ENCODE measurements around the gene ABLIM2. TPM values are rescaled to one million over a fixed set of nuclear protein-coding genes. Genes with fewer than 3 reads are reported as not detected.

The ABLIM2 gene
- total and polyA plus RNA-seq, 2 of the 8 experiments (the other 6 are each of a cell fraction or from before 2014, with no cell fraction given): 2.8 to 3.0 TPM

DNA sequence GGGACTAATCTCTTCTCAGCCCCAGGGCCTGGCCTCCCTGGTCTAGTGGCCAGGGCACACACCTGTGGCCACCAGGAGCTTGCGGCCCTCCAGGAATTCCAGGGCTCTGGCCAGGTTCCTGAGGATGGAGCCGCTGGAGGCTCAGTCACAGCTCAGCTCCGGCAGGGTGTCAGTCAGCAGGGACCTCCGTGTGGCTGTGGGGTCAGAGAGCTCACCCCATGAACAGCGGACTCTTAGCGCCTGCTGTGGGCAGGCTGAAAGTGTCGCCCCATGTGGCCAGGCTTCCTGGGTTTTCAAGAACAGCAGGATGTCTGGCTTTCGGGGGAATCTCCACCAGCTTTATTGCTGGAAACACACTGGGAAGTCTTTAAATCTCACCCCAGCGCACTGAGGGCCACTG, 21.2 kb upstream of the ABLIM2 start (continued):
- TF ChIP-seq, protein P1, sequence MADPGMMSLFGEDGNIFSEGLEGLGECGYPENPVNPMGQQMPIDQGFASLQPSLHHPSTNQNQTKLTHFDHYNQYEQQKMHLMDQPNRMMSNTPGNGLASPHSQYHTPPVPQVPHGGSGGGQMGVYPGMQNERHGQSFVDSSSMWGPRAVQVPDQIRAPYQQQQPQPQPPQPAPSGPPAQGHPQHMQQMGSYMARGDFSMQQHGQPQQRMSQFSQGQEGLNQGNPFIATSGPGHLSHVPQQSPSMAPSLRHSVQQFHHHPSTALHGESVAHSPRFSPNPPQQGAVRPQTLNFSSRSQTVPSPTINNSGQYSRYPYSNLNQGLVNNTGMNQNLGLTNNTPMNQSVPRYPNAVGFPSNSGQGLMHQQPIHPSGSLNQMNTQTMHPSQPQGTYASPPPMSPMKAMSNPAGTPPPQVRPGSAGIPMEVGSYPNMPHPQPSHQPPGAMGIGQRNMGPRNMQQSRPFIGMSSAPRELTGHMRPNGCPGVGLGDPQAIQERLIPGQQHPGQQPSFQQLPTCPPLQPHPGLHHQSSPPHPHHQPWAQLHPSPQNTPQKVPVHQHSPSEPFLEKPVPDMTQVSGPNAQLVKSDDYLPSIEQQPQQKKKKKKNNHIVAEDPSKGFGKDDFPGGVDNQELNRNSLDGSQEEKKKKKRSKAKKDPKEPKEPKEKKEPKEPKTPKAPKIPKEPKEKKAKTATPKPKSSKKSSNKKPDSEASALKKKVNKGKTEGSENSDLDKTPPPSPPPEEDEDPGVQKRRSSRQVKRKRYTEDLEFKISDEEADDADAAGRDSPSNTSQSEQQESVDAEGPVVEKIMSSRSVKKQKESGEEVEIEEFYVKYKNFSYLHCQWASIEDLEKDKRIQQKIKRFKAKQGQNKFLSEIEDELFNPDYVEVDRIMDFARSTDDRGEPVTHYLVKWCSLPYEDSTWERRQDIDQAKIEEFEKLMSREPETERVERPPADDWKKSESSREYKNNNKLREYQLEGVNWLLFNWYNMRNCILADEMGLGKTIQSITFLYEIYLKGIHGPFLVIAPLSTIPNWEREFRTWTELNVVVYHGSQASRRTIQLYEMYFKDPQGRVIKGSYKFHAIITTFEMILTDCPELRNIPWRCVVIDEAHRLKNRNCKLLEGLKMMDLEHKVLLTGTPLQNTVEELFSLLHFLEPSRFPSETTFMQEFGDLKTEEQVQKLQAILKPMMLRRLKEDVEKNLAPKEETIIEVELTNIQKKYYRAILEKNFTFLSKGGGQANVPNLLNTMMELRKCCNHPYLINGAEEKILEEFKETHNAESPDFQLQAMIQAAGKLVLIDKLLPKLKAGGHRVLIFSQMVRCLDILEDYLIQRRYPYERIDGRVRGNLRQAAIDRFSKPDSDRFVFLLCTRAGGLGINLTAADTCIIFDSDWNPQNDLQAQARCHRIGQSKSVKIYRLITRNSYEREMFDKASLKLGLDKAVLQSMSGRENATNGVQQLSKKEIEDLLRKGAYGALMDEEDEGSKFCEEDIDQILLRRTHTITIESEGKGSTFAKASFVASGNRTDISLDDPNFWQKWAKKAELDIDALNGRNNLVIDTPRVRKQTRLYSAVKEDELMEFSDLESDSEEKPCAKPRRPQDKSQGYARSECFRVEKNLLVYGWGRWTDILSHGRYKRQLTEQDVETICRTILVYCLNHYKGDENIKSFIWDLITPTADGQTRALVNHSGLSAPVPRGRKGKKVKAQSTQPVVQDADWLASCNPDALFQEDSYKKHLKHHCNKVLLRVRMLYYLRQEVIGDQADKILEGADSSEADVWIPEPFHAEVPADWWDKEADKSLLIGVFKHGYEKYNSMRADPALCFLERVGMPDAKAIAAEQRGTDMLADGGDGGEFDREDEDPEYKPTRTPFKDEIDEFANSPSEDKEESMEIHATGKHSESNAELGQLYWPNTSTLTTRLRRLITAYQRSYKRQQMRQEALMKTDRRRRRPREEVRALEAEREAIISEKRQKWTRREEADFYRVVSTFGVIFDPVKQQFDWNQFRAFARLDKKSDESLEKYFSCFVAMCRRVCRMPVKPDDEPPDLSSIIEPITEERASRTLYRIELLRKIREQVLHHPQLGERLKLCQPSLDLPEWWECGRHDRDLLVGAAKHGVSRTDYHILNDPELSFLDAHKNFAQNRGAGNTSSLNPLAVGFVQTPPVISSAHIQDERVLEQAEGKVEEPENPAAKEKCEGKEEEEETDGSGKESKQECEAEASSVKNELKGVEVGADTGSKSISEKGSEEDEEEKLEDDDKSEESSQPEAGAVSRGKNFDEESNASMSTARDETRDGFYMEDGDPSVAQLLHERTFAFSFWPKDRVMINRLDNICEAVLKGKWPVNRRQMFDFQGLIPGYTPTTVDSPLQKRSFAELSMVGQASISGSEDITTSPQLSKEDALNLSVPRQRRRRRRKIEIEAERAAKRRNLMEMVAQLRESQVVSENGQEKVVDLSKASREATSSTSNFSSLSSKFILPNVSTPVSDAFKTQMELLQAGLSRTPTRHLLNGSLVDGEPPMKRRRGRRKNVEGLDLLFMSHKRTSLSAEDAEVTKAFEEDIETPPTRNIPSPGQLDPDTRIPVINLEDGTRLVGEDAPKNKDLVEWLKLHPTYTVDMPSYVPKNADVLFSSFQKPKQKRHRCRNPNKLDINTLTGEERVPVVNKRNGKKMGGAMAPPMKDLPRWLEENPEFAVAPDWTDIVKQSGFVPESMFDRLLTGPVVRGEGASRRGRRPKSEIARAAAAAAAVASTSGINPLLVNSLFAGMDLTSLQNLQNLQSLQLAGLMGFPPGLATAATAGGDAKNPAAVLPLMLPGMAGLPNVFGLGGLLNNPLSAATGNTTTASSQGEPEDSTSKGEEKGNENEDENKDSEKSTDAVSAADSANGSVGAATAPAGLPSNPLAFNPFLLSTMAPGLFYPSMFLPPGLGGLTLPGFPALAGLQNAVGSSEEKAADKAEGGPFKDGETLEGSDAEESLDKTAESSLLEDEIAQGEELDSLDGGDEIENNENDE (IDR thresholded peaks at IDR 0.05; ENCODE audit: insufficient replicate concordance, low read length): no peak
- no peak for TF ChIP-seq NRF1 (IDR thresholded peaks at IDR 0.05; ENCODE audit: low read depth, low read length)

Measured in H1 (cell line).